Progenitor cell of endocrine pancreas (in vitro differentiated cells): ENCODE results near the gene SYT5. TPM values are rescaled to one million over a fixed set of nuclear protein-coding genes. Genes with fewer than 3 reads are reported as not detected.

Source experiments
- DNase-seq: peaks from one replicate; pipeline ENCODE4 v3.0.0; 2021; ENCODE audit warnings: low spot score; ENCODE audit not compliant: unreplicated experiment
- H3K27ac Mint-ChIP-seq: 2 replicates; pipeline ENCODE4 v1.8.0; 2021; ENCODE audit warnings: mild to moderate bottlenecking, moderate library complexity, mixed read lengths
- H3K27me3 Mint-ChIP-seq: 2 replicates; pipeline ENCODE4 v1.8.0; 2021; ENCODE audit warnings: mixed read lengths
- H3K36me3 Mint-ChIP-seq: 2 replicates; pipeline ENCODE4 v1.8.0; 2022; ENCODE audit warnings: mixed read lengths; ENCODE audit not compliant: insufficient read depth
- H3K4me1 Mint-ChIP-seq: 2 replicates; pipeline ENCODE4 v1.8.0; 2021; ENCODE audit warnings: low read depth, mixed read lengths
- H3K4me3 Mint-ChIP-seq: 2 replicates; pipeline ENCODE4 v1.8.0; 2021; ENCODE audit warnings: low read depth, mild to moderate bottlenecking, moderate library complexity, mixed read lengths
- H3K9me3 Mint-ChIP-seq: 2 replicates; pipeline ENCODE4 v1.8.0; 2021; ENCODE audit warnings: low read depth, mixed read lengths
- CTCF ChIP-seq: fragments of 200-600 bp; sonication (generic); IDR thresholded peaks from one replicate; pipeline ENCODE4 v1.5.0; 2021; ENCODE audit warnings: antibody characterized with exemption, mild to moderate bottlenecking; ENCODE audit not compliant: unreplicated experiment
- total RNA-seq: library from RNA; stranded (reverse); gene quantifications from 2 replicates; pipeline ENCODE4 v1.2.1, GENCODE V29; 2021

The SYT5 gene
- total RNA-seq, 1 donor from 2014 or later: 4.8 TPM

- Mint-ChIP-seq H3K27me3 (peaks cover 40% of the 10 kb centered on the region), H3K9me3 (no peaks in the 10 kb centered on the region), H3K4me1 (no peaks in the 10 kb centered on the region), H3K36me3 (no peaks in the 10 kb centered on the region), H3K4me3 (no peak overlapping the region), H3K27ac (no peak overlapping the region)
- no peak for TF ChIP-seq CTCF
- no peak for DNase-seq
Observed at GRCh38 chr19:55199620-55200204, 19.6 kb upstream of the SYT5 start.

- H3K36me3 Mint-ChIP-seq: no peaks in the 10 kb centered on the region
- no peak overlapping the region for H3K27ac Mint-ChIP-seq
- DNase-seq: no peak
- no peaks in the 10 kb centered on the region for H3K9me3 Mint-ChIP-seq
- no peak for TF ChIP-seq CTCF
- no peaks in the 10 kb centered on the region for H3K4me1 Mint-ChIP-seq
- no peak overlapping the region for H3K4me3 Mint-ChIP-seq
- peaks cover 38% of the 10 kb centered on the region for H3K27me3 Mint-ChIP-seq
Observed at GRCh38 chr19:55198651-55199050, 18.6 kb upstream of the SYT5 start.

GRCh38 chr19:55197528-55197927 lies 17.4 kb upstream of the SYT5 start:
- no peak for DNase-seq
- Mint-ChIP-seq H3K27ac (no peak overlapping the region), H3K4me1 (no peaks in the 10 kb centered on the region), H3K27me3 (peaks cover 42% of the 10 kb centered on the region), H3K9me3 (no peaks in the 10 kb centered on the region), H3K36me3 (no peaks in the 10 kb centered on the region), H3K4me3 (no peak overlapping the region)
- no peak for TF ChIP-seq CTCF

GRCh38 chr19:55196803-55197202 lies 16.7 kb upstream of the SYT5 start:
- Mint-ChIP-seq H3K4me1 (no peaks in the 10 kb centered on the region), H3K4me3 (no peak overlapping the region), H3K36me3 (no peaks in the 10 kb centered on the region), H3K27me3 (peaks cover 39% of the 10 kb centered on the region), H3K27ac (no peak overlapping the region), H3K9me3 (no peaks in the 10 kb centered on the region)
- TF ChIP-seq CTCF: no peak
- DNase-seq: no peak

GRCh38 chr19:55193481-55193880 lies 13.4 kb upstream of the SYT5 start:
- no peak for TF ChIP-seq CTCF
- H3K9me3 Mint-ChIP-seq: no peaks in the 10 kb centered on the region
- no peaks in the 10 kb centered on the region for H3K36me3 Mint-ChIP-seq
- DNase-seq: no peak
- H3K27me3 Mint-ChIP-seq: peaks cover 39% of the 10 kb centered on the region
- no peak overlapping the region for H3K27ac Mint-ChIP-seq
- no peaks in the 10 kb centered on the region for H3K4me1 Mint-ChIP-seq
- H3K4me3 Mint-ChIP-seq: no peak overlapping the region
